Skeletal muscle satellite cell (primary cell): ENCODE data around the gene RERE.

Source experiments
- H3K27me3 ChIP-seq: 2 replicates; pipeline ENCODE4 v1.7.0; 2013; ENCODE audit warnings: low read length; ENCODE audit not compliant: control insufficient read depth, insufficient read depth
- H3K36me3 ChIP-seq: 2 replicates; pipeline ENCODE4 v1.7.0; 2013; ENCODE audit warnings: mild to moderate bottlenecking, control low read depth, low read length; ENCODE audit not compliant: insufficient read depth
- H3K4me1 ChIP-seq: 2 replicates; pipeline ENCODE4 v1.7.0; 2013; ENCODE audit warnings: low read length; ENCODE audit not compliant: control insufficient read depth, insufficient read depth
- H3K4me2 ChIP-seq: 2 replicates; pipeline ENCODE4 v1.7.0; 2013; ENCODE audit warnings: mild to moderate bottlenecking, low read length
- H3K4me3 ChIP-seq: 2 replicates; pipeline ENCODE4 v1.7.0; 2013; ENCODE audit warnings: low read length
- H3K9ac ChIP-seq: 2 replicates; pipeline ENCODE4 v1.7.0; 2013; ENCODE audit warnings: mild to moderate bottlenecking, low read depth, low read length, moderate library complexity
- H3K9me3 ChIP-seq: replicated peaks from 2 replicates; pipeline ENCODE4 v1.7.0; 2013; ENCODE audit warnings: mild to moderate bottlenecking, control low read depth, low read length

The RERE gene

DNA sequence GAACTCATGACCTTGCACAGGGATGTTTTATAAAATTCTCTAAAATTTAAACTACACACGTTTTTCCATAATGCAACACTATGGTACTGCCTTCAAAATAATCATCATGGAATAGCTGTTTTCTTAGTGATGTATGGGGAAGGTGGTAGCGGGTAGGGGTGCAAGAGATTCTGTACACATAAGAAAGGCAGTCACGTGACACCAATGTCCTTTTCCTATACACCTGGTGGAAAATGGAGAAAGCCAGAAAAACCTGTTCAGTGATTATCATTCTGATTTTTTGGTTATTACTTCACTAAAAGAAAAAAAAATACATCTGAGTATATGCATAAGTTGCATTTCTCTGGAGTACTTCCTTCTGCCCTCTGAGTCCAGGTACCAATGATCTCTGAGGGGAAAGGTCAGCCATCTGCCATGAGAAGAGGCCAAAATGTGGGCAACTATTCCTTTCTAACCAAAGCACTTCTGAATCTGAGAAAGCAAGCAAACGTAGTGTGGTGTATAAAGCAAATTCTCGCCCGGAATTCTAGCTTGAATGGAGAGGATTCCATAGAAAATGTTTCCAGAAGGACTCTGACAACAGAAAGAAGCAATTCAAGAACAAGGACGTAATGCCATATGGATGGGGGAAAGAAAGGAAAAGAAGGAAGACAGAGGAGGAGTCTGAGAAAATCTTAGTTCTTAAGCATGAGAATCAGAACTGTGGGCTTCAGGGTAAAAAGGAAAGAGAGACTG lies 137.3 kb downstream of the RERE start:
- Histone ChIP-seq H3K36me3 (no peaks in the 10 kb centered on the region), H3K4me1 (peaks cover 12% of the 10 kb centered on the region), H3K9ac (no peak overlapping the region), H3K4me3 (no peak overlapping the region), H3K27me3 (no peaks in the 10 kb centered on the region), H3K4me2 (no peak overlapping the region), H3K9me3 (no peaks in the 10 kb centered on the region)

DNA sequence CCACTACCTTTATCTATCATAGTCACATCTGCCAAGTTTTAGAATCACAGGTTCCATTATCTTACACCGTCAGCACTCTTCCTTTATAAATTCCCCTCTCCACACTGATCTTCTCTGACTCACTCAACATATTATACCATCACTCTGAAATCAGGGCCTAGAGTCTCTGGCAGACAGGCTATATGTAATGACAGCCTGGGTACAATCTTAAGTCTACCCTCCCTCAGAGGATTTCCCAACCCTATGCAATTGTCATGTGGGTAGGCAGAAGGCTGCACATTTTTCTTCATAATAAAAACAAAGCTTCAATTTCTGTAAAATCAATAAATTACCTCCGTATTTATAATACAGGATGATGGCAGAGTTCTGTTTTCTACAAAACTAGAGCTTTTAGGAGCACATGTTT lies 138.0 kb downstream of the RERE start:
- Histone ChIP-seq H3K36me3 (no peaks in the 10 kb centered on the region), H3K27me3 (no peaks in the 10 kb centered on the region), H3K4me2 (no peak overlapping the region), H3K9me3 (no peaks in the 10 kb centered on the region), H3K4me1 (peaks cover 19% of the 10 kb centered on the region), H3K9ac (no peak overlapping the region), H3K4me3 (no peak overlapping the region)

DNA sequence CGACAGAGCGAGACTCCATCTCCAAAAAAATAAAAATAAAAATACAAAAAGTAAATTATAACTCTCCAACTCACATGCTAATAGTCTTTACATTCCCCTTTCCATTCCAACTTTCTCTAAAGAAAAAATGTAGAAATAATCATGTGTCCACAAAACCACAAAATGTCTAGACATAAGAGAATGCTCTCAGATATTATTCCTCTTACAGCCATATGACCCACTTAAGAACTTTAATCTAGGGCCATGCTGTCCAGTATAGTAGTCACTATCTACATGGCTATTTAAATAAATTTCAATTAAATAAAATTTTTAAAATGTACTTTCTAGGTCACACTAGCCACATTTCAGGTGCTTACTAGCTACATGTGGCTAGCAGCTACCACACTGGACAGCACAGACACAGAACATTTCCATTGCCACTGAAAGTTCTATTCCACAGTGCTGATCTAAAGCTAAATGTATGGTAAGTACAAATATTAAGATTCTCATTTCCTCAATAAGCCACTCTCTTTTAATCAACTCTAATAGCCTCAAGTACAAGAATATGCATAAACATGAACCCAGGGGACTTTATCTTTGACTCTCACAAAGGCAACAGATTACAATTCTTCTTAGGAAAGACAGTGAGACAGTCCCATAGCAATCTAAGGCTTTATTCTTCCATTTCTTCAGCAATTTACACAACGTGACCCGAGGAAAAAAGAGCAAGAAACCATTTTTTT lies 138.6 kb downstream of the RERE start:
- H3K4me2 ChIP-seq = no peak overlapping the region
- no peaks in the 10 kb centered on the region for H3K9me3 ChIP-seq
- H3K4me1 ChIP-seq = peaks cover 19% of the 10 kb centered on the region
- H3K4me3 ChIP-seq = no peak overlapping the region
- no peak overlapping the region for H3K9ac ChIP-seq
- H3K27me3 ChIP-seq = no peaks in the 10 kb centered on the region
- H3K36me3 ChIP-seq = no peaks in the 10 kb centered on the region

DNA sequence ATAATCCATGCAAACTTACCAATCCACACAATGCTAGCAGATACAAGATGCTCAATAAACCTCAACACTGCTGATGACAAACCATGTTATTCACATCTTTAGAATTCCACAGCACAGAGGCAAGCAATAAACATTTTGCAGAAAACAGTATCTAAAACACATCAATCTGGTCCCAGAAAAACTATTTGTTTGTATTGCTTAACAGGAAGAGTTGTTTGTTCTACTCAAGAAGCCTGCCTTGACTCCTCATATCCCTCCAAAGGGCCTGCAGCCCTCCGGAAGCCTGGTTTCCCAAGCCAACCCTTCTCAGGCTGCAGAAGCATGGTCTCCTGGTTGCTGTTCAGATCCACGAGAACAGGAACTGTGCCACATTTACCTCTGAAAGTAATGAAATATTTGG lies 139.7 kb downstream of the RERE start:
- no peaks in the 10 kb centered on the region for H3K36me3 ChIP-seq
- no peaks in the 10 kb centered on the region for H3K27me3 ChIP-seq
- H3K9me3 ChIP-seq = no peaks in the 10 kb centered on the region
- H3K4me1 ChIP-seq = peaks cover 19% of the 10 kb centered on the region
- no peak overlapping the region for H3K4me3 ChIP-seq
- no peak overlapping the region for H3K9ac ChIP-seq
- no peak overlapping the region for H3K4me2 ChIP-seq

DNA sequence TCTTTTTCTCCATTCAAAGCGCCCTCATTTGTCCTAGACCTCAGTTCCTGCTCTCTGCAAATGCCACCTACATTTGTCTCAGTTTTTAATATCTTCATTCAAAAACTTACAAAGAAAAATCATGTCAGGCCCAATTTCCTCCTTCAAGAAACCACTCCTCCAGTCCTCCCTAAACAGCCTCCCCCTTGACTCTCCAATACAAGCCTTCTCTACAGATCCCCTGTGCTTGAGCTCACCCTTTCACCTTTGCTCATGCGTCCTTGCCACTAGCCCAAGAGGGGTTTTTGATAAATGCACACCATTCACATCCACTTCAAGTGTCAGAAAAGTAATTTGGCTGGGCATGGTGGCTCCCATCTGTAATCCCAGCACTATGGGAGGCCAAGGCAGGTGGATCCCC lies 140.6 kb downstream of the RERE start:
- no peaks in the 10 kb centered on the region for H3K9me3 ChIP-seq
- no peak overlapping the region for H3K9ac ChIP-seq
- no peak overlapping the region for H3K4me2 ChIP-seq
- H3K4me3 ChIP-seq = no peak overlapping the region
- peaks cover 19% of the 10 kb centered on the region for H3K4me1 ChIP-seq
- no peaks in the 10 kb centered on the region for H3K27me3 ChIP-seq
- no peaks in the 10 kb centered on the region for H3K36me3 ChIP-seq

DNA sequence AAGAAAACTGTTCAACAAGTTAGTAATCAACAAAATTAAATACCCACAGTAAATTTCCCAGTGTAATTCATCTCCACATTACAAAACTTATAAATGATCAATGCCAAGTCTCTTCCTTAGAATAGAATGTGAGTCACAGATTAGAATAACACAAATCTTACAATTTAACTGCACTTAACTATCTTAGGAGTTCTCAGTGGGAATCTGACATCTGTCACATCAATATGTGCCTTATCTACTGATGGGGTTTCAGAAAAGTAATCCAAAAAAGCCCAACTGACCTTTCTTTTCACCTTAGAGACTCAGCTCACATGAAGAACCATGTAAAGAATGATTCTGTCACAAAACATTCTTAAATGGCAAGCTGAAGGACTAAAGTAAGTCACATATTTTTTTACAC lies 141.4 kb downstream of the RERE start:
- Histone ChIP-seq H3K27me3 (no peaks in the 10 kb centered on the region), H3K36me3 (no peaks in the 10 kb centered on the region), H3K9me3 (no peaks in the 10 kb centered on the region), H3K9ac (no peak overlapping the region), H3K4me2 (no peak overlapping the region), H3K4me1 (peaks cover 23% of the 10 kb centered on the region), H3K4me3 (no peak overlapping the region)

DNA sequence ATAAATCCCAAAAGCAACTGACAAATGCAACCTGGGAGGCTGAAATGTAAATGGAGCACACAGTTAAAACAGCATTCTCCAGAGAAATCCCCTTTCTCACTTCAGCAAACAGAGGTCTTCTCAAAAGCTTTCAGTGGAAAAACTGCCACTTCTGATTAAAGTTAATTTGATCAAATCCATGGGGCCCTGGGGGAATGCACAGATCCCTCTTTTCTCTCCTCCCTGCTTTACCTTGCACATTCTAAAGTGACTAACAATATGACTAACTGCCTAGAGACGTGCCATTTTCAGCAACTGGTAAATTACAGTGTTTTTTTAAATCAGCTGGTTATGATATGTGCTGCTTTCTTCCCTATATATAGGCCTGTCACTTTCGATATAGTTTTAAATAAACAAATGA lies 142.5 kb downstream of the RERE start:
- peaks cover 34% of the 10 kb centered on the region for H3K4me1 ChIP-seq
- no peaks in the 10 kb centered on the region for H3K27me3 ChIP-seq
- H3K36me3 ChIP-seq = no peaks in the 10 kb centered on the region
- H3K4me2 ChIP-seq = peak overlapping the region; percentile 26
- no peak overlapping the region for H3K4me3 ChIP-seq
- H3K9me3 ChIP-seq = no peaks in the 10 kb centered on the region
- peak overlapping the region; percentile 28 for H3K9ac ChIP-seq

DNA sequence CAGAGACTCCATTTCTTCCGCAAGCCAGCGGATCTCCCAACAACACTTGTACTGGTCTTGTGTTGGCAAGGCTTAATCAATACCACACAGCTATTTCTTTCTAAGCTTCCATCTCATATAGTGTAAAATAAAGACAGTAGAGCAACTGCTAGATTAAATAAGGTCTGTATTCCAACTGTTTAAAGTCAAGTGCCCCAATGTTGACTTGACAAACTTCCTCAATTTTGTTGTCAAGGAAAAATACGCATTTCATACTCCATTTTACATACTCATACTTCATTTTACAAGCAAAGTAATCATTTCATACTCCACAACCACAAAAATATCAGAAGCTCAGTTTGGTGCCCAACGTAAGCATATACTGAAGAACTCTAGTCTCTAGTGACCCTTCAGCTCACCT lies 143.0 kb downstream of the RERE start:
- Histone ChIP-seq H3K4me3 (no peak overlapping the region), H3K4me2 (peak overlapping the region; percentile 26), H3K27me3 (no peaks in the 10 kb centered on the region), H3K4me1 (peaks cover 34% of the 10 kb centered on the region), H3K9ac (peak overlapping the region; percentile 28), H3K36me3 (no peaks in the 10 kb centered on the region), H3K9me3 (no peaks in the 10 kb centered on the region)

DNA sequence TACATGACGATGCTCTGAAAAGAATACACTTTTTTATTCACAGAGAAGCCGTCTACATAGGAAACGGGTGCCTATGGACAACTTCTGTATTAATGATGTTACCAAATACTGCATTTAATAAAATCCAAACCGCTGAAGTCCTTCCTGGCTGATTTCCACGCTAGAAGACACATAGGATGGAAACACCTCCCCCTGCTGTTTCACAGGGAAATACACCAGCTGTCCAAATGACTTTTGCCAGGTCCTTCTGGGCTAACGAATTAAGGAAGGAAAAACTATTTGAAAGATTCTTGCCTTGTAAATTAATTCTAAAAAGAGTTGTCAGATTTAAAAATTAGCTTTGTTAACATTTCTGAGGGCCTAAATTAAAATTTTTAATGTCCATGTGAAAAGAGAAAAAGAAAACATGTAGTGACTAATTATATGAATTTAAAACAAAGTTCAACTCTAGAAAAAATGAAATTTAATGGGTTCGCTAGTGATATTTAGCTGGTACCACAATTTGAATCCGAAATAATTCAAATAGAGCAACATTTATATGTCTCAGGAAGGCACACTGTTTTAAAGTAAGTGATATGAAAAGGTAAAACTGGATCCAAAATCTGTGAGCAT lies 146.0 kb downstream of the RERE start:
- Histone ChIP-seq H3K9ac (no peak overlapping the region), H3K4me1 (peaks cover 49% of the 10 kb centered on the region), H3K4me3 (no peak overlapping the region), H3K36me3 (no peaks in the 10 kb centered on the region), H3K27me3 (no peaks in the 10 kb centered on the region), H3K9me3 (no peaks in the 10 kb centered on the region), H3K4me2 (peak overlapping the region; percentile 42)

DNA sequence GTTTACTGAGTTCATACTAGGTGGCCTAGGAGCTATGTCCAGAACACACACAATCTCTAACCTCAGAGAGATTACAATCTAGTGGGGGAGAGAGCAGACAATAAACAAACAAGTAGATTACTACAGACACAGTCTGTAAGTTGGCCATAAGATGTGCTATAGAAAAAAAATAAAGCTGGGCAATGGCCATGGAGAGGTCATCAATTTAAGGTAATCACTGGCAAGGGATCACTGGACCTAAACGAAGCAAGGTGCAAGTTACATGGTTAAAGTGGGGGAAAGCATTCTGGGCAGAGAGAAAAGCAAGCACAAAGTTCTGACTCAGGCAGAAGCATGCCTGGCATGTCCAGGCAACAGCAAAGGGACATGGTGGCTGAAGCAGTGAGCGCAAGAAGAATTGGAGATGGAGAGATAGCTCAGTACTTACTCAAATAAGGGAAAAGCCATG lies 147.0 kb downstream of the RERE start:
- Histone ChIP-seq H3K36me3 (no peaks in the 10 kb centered on the region), H3K4me2 (peak overlapping the region; percentile 42), H3K9ac (no peak overlapping the region), H3K4me1 (peaks cover 53% of the 10 kb centered on the region), H3K4me3 (no peak overlapping the region), H3K27me3 (no peaks in the 10 kb centered on the region), H3K9me3 (no peaks in the 10 kb centered on the region)

DNA sequence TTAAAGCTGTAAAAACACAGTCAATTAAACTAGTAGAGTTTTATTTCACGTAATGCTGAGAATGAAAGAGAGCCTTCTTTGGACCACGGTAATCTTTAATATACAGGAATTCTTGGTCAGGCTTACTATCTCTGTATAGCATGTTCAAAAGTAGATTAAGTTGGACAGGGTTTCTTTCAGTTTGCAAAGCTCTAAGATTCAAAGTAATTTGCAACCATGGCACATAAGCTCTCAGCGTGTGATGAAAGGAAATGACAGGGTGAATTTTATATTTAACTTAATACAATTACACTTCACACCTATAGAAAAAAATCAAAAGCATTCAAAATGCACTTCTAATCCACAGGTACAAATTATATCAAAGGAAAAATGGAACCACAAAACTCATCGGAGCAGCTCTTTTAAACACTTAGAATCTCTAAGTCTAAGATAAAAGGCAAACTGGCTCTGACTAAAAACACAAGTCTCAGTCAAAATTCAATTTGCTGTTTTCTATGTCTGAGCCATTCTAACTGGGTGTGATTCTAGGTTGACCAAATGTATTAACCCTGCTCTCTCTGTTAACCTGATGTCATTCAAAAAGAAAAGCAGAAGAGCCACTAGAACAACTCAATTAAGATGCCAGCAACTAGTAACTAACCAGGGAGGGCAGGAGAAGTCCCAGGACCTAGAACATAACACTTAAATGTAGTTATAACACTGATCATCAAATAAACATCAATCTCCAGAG lies 147.7 kb downstream of the RERE start:
- Histone ChIP-seq H3K9ac (no peak overlapping the region), H3K4me1 (peaks cover 47% of the 10 kb centered on the region), H3K27me3 (no peaks in the 10 kb centered on the region), H3K4me3 (no peak overlapping the region), H3K9me3 (no peaks in the 10 kb centered on the region), H3K36me3 (no peaks in the 10 kb centered on the region), H3K4me2 (no peak overlapping the region)
